ENCODE data around the gene CNTNAP2.
A peak's percentile ranks its signal among the peaks of the same experiment; 100 is the strongest.

Gene CNTNAP2

GRCh38 chr7:147990079-147990478 lies 1873.5 kb downstream of the CNTNAP2 start:
- Histone ChIP-seq H3K18ac (ENCODE audit: low read length) (no peak overlapping the region), H2AK5ac (ENCODE audit: low read length) (no peak overlapping the region), H3K79me1 (ENCODE audit: low read length) (no peaks in the 10 kb centered on the region), H3K27ac (ENCODE audit: low read depth, low read length) (no peak overlapping the region), H4K8ac (ENCODE audit: low read depth, low read length) (no peak overlapping the region), H3K79me2 (ENCODE audit: control insufficient read depth, insufficient read depth, low read length) (no peaks in the 10 kb centered on the region), H3K9ac (ENCODE audit: low read length) (no peak overlapping the region), H2BK5ac (ENCODE audit: low read length) (no peak overlapping the region), H2BK120ac (ENCODE audit: low read depth, low read length) (no peak overlapping the region), H3K36me3 (ENCODE audit: control insufficient read depth, insufficient read depth, low read length) (no peaks in the 10 kb centered on the region), H3K4ac (ENCODE audit: low read depth, low read length) (no peak overlapping the region), H3K27me3 (ENCODE audit: insufficient read depth, low read length, poor library complexity) (no peaks in the 10 kb centered on the region), H2BK15ac (replicated peaks; ENCODE audit: low read depth) (no peak overlapping the region), H4K5ac (ENCODE audit: low read length) (no peak overlapping the region), H3K4me3 (ENCODE audit: low read length) (no peak overlapping the region), H3K23ac (ENCODE audit: low read length) (no peak overlapping the region), H3K56ac (ENCODE audit: low read length) (no peak overlapping the region), H3K4me2 (ENCODE audit: low read length) (no peak overlapping the region), H3K4me1 (ENCODE audit: control insufficient read depth, low read depth, low read length) (no peaks in the 10 kb centered on the region)
- DNase-seq = no peak
- WGBS (ENCODE audit: extremely low coverage, insufficient coverage, low lambda C conversion rate) = no CpG with 5 or more reads among the region's 1 CpG

- H3K23ac ChIP-seq (ENCODE audit: low read length) = no peak overlapping the region
- H3K79me1 ChIP-seq (ENCODE audit: low read length) = no peaks in the 10 kb centered on the region
Observed at GRCh38 chr7:147990942-147991341, 1874.3 kb downstream of the CNTNAP2 start.

GRCh38 chr7:147992698-147993097 lies 1876.1 kb downstream of the CNTNAP2 start:
- Histone ChIP-seq H2BK120ac (ENCODE audit: low read depth, low read length) (no peak overlapping the region), H3K79me2 (ENCODE audit: control insufficient read depth, insufficient read depth, low read length) (no peaks in the 10 kb centered on the region), H3K56ac (ENCODE audit: low read length) (no peak overlapping the region), H3K4me1 (ENCODE audit: control insufficient read depth, low read depth, low read length) (no peaks in the 10 kb centered on the region), H2BK15ac (replicated peaks; ENCODE audit: low read depth) (no peak overlapping the region), H3K4me2 (ENCODE audit: low read length) (no peak overlapping the region), H3K4me3 (ENCODE audit: low read length) (no peak overlapping the region), H3K4ac (ENCODE audit: low read depth, low read length) (no peak overlapping the region), H4K5ac (ENCODE audit: low read length) (no peak overlapping the region), H3K23ac (ENCODE audit: low read length) (no peak overlapping the region), H2BK5ac (ENCODE audit: low read length) (no peak overlapping the region), H3K18ac (ENCODE audit: low read length) (no peak overlapping the region), H4K8ac (ENCODE audit: low read depth, low read length) (no peak overlapping the region), H2AK5ac (ENCODE audit: low read length) (no peak overlapping the region), H3K9ac (ENCODE audit: low read length) (no peak overlapping the region), H3K27me3 (ENCODE audit: insufficient read depth, low read length, poor library complexity) (no peaks in the 10 kb centered on the region), H3K79me1 (ENCODE audit: low read length) (no peaks in the 10 kb centered on the region), H3K36me3 (ENCODE audit: control insufficient read depth, insufficient read depth, low read length) (no peaks in the 10 kb centered on the region), H3K27ac (ENCODE audit: low read depth, low read length) (no peak overlapping the region)
- WGBS (ENCODE audit: extremely low coverage, insufficient coverage, low lambda C conversion rate) = no CpG with 5 or more reads among the region's 2 CpGs
- no peak for DNase-seq

More at GRCh38 chr7:147990942-147991341, 1874.3 kb downstream of the CNTNAP2 start:
- H3K4ac ChIP-seq (ENCODE audit: low read depth, low read length) = no peak overlapping the region
- no peak overlapping the region for H2BK15ac ChIP-seq (replicated peaks; ENCODE audit: low read depth)
- H3K4me3 ChIP-seq (ENCODE audit: low read length) = no peak overlapping the region
- H3K56ac ChIP-seq (ENCODE audit: low read length) = no peak overlapping the region
- H3K36me3 ChIP-seq (ENCODE audit: control insufficient read depth, insufficient read depth, low read length) = no peaks in the 10 kb centered on the region
- H3K27me3 ChIP-seq (ENCODE audit: insufficient read depth, low read length, poor library complexity) = no peaks in the 10 kb centered on the region
- H2AK5ac ChIP-seq (ENCODE audit: low read length) = no peak overlapping the region
- no peak overlapping the region for H3K4me2 ChIP-seq (ENCODE audit: low read length)
- no peak overlapping the region for H2BK120ac ChIP-seq (ENCODE audit: low read depth, low read length)
- no peaks in the 10 kb centered on the region for H3K79me2 ChIP-seq (ENCODE audit: control insufficient read depth, insufficient read depth, low read length)
- no peak overlapping the region for H2BK5ac ChIP-seq (ENCODE audit: low read length)
- H4K8ac ChIP-seq (ENCODE audit: low read depth, low read length) = no peak overlapping the region
- no CpG with 5 or more reads among the region's 2 CpGs for whole genome bisulfite sequencing (ENCODE audit: extremely low coverage, insufficient coverage, low lambda C conversion rate)
- H3K4me1 ChIP-seq (ENCODE audit: control insufficient read depth, low read depth, low read length) = no peaks in the 10 kb centered on the region
- peak; percentile 39 for DNase-seq
- no peak overlapping the region for H3K18ac ChIP-seq (ENCODE audit: low read length)
- H3K9ac ChIP-seq (ENCODE audit: low read length) = no peak overlapping the region
- no peak overlapping the region for H3K27ac ChIP-seq (ENCODE audit: low read depth, low read length)
- no peak overlapping the region for H4K5ac ChIP-seq (ENCODE audit: low read length)

GRCh38 chr7:147997636-147998035 lies 1881.0 kb downstream of the CNTNAP2 start:
- Histone ChIP-seq H2BK15ac (replicated peaks; ENCODE audit: low read depth) (no peak overlapping the region), H3K4ac (ENCODE audit: low read depth, low read length) (no peak overlapping the region), H3K4me3 (ENCODE audit: low read length) (no peak overlapping the region), H3K4me1 (ENCODE audit: control insufficient read depth, low read depth, low read length) (no peaks in the 10 kb centered on the region), H3K18ac (ENCODE audit: low read length) (no peak overlapping the region), H4K5ac (ENCODE audit: low read length) (no peak overlapping the region), H3K9ac (ENCODE audit: low read length) (no peak overlapping the region), H3K4me2 (ENCODE audit: low read length) (no peak overlapping the region), H3K79me1 (ENCODE audit: low read length) (no peaks in the 10 kb centered on the region), H2BK5ac (ENCODE audit: low read length) (no peak overlapping the region), H3K36me3 (ENCODE audit: control insufficient read depth, insufficient read depth, low read length) (no peaks in the 10 kb centered on the region), H3K23ac (ENCODE audit: low read length) (no peak overlapping the region), H2BK120ac (ENCODE audit: low read depth, low read length) (no peak overlapping the region), H3K56ac (ENCODE audit: low read length) (no peak overlapping the region), H3K79me2 (ENCODE audit: control insufficient read depth, insufficient read depth, low read length) (no peaks in the 10 kb centered on the region), H2AK5ac (ENCODE audit: low read length) (no peak overlapping the region), H4K8ac (ENCODE audit: low read depth, low read length) (no peak overlapping the region), H3K27ac (ENCODE audit: low read depth, low read length) (no peak overlapping the region), H3K27me3 (ENCODE audit: insufficient read depth, low read length, poor library complexity) (no peaks in the 10 kb centered on the region)
- no peak for DNase-seq
- no CpG with 5 or more reads among the region's 10 CpGs for WGBS (ENCODE audit: extremely low coverage, insufficient coverage, low lambda C conversion rate)

- Histone ChIP-seq H2AK5ac (ENCODE audit: low read length) (no peak overlapping the region), H3K27ac (ENCODE audit: low read depth, low read length) (no peak overlapping the region), H3K4me3 (ENCODE audit: low read length) (no peak overlapping the region), H4K5ac (ENCODE audit: low read length) (no peak overlapping the region), H3K18ac (ENCODE audit: low read length) (no peak overlapping the region), H3K27me3 (ENCODE audit: insufficient read depth, low read length, poor library complexity) (no peaks in the 10 kb centered on the region), H3K56ac (ENCODE audit: low read length) (no peak overlapping the region), H3K23ac (ENCODE audit: low read length) (no peak overlapping the region), H3K36me3 (ENCODE audit: control insufficient read depth, insufficient read depth, low read length) (no peaks in the 10 kb centered on the region), H3K4me2 (ENCODE audit: low read length) (no peak overlapping the region), H3K79me1 (ENCODE audit: low read length) (no peaks in the 10 kb centered on the region), H3K9ac (ENCODE audit: low read length) (no peak overlapping the region), H2BK5ac (ENCODE audit: low read length) (no peak overlapping the region), H3K4me1 (ENCODE audit: control insufficient read depth, low read depth, low read length) (no peaks in the 10 kb centered on the region), H3K79me2 (ENCODE audit: control insufficient read depth, insufficient read depth, low read length) (no peaks in the 10 kb centered on the region), H4K8ac (ENCODE audit: low read depth, low read length) (no peak overlapping the region), H2BK15ac (replicated peaks; ENCODE audit: low read depth) (no peak overlapping the region), H3K4ac (ENCODE audit: low read depth, low read length) (no peak overlapping the region), H2BK120ac (ENCODE audit: low read depth, low read length) (no peak overlapping the region)
- no CpG with 5 or more reads among the region's 4 CpGs for WGBS (ENCODE audit: extremely low coverage, insufficient coverage, low lambda C conversion rate)
- peak; percentile 5 for DNase-seq
Observed at GRCh38 chr7:147999962-148000361, 1883.4 kb downstream of the CNTNAP2 start.

GRCh38 chr7:148011753-148012152 lies 1895.2 kb downstream of the CNTNAP2 start:
- no CpG with 5 or more reads among the region's 1 CpG for WGBS (ENCODE audit: extremely low coverage, insufficient coverage, low lambda C conversion rate)
- H4K5ac ChIP-seq (ENCODE audit: low read length) = no peak overlapping the region
- H3K56ac ChIP-seq (ENCODE audit: low read length) = no peak overlapping the region
- no peak overlapping the region for H3K23ac ChIP-seq (ENCODE audit: low read length)
- H3K79me2 ChIP-seq (ENCODE audit: control insufficient read depth, insufficient read depth, low read length) = no peaks in the 10 kb centered on the region
- H3K4me3 ChIP-seq (ENCODE audit: low read length) = no peak overlapping the region
- no peak overlapping the region for H2BK5ac ChIP-seq (ENCODE audit: low read length)
- no peak overlapping the region for H2BK15ac ChIP-seq (replicated peaks; ENCODE audit: low read depth)
- no peak overlapping the region for H2BK120ac ChIP-seq (ENCODE audit: low read depth, low read length)
- no peaks in the 10 kb centered on the region for H3K79me1 ChIP-seq (ENCODE audit: low read length)
- H3K18ac ChIP-seq (ENCODE audit: low read length) = no peak overlapping the region
- H3K36me3 ChIP-seq (ENCODE audit: control insufficient read depth, insufficient read depth, low read length) = no peaks in the 10 kb centered on the region
- no peak overlapping the region for H3K9ac ChIP-seq (ENCODE audit: low read length)
- H4K8ac ChIP-seq (ENCODE audit: low read depth, low read length) = no peak overlapping the region
- no peaks in the 10 kb centered on the region for H3K4me1 ChIP-seq (ENCODE audit: control insufficient read depth, low read depth, low read length)
- no peak overlapping the region for H3K27ac ChIP-seq (ENCODE audit: low read depth, low read length)
- H3K4ac ChIP-seq (ENCODE audit: low read depth, low read length) = no peak overlapping the region
- peak; percentile 51 for DNase-seq
- no peak overlapping the region for H3K4me2 ChIP-seq (ENCODE audit: low read length)
- no peak overlapping the region for H2AK5ac ChIP-seq (ENCODE audit: low read length)
- H3K27me3 ChIP-seq (ENCODE audit: insufficient read depth, low read length, poor library complexity) = no peaks in the 10 kb centered on the region
